K562 (cell line): ENCODE results near the gene MRPL10. TPM values are rescaled to one million over a fixed set of nuclear protein-coding genes. Genes with fewer than 3 reads are reported as not detected.

Experiments
- ATAC-seq: fragments of 200-7000 bp; cut with Tn5 transposase; 3 replicates; pipeline ENCODE4 v1.9.1; 2020; ENCODE audit warnings: moderate library complexity
- BruUV-seq: library from RNA; stranded (reverse); fragments of 400-500 nt; replicated peaks from 2 replicates; lab custom pipeline; 2021; lab: Mats Ljungman, UMichigan
- CTCF ChIA-PET: fragments of 300-600 bp; formaldehyde crosslinking; extraction: SDS; loops from one replicate; lab custom pipeline; 2021; ENCODE audit warnings: low intra/inter-chr PET ratio; lab: Yijun Ruan, JAX
- POLR2A ChIA-PET: fragments of 300-600, 350-650 bp; sonication (Branson Sonifier 250); formaldehyde crosslinking; extraction: SDS; loops from one replicate; lab custom pipeline; 2021; ENCODE audit warnings: antibody characterized with exemption, inconsistent platforms; lab: Yijun Ruan, JAX
- DNase-seq, 4 experiments: peaks; one replicate each; pipeline versions ENCODE4 v3.0.0 to v3.0.0-alpha.2; 2011 to 2018; ENCODE audit warnings: low spot score in 3 of 4, mixed read lengths in 3 of 4; ENCODE audit errors: extremely low read depth in 1 of 4
- FAIRE-seq: peaks from 2 replicates; lab custom pipeline; 2011; peaks lifted over from hg19 to GRCh38; lab: Jason Lieb, UNC
- H2AFZ ChIP-seq: 2 replicates; pipeline ENCODE4 v1.6.0; 2011; ENCODE audit warnings: low read depth, low read length, control low read depth, inconsistent platforms
- H3K27ac ChIP-seq: fragments of 200-600 bp; 3 replicates; pipeline ENCODE4 v1.8.0; 2011; ENCODE audit warnings: low read depth, mild to moderate bottlenecking, control low read depth, inconsistent platforms, low read length, moderate library complexity, mixed read lengths; ENCODE audit errors: extremely low read depth
- H3K27me3 ChIP-seq, 2 experiments: fragments of 300-600 bp in 1 of 2; 2 replicates in 1 of 2; 3 replicates in 1 of 2; pipeline versions ENCODE4 v1.6.0 to v1.8.0; 2011; ENCODE audit warnings: inconsistent platforms in 2 of 2, low read length in 2 of 2, mild to moderate bottlenecking in 1 of 2, mixed read lengths in 1 of 2, moderate library complexity in 1 of 2; ENCODE audit not compliant: control insufficient read depth in 2 of 2, insufficient read depth in 2 of 2
- H3K36me3 ChIP-seq: fragments of 300-600 bp; 3 replicates; pipeline ENCODE4 v1.8.0; 2011; ENCODE audit warnings: mild to moderate bottlenecking, low read length, inconsistent platforms; ENCODE audit not compliant: control insufficient read depth, insufficient read depth
- H3K4me1 ChIP-seq, 2 experiments: fragments of 200-600 bp in 1 of 2; replicated peaks in 1 of 2; 2 replicates in 1 of 2; 3 replicates in 1 of 2; pipeline versions ENCODE4 v1.5.1 to v1.8.0; 2011; ENCODE audit warnings: inconsistent platforms in 2 of 2, low read length in 2 of 2, mild to moderate bottlenecking in 1 of 2, mixed read lengths in 1 of 2, moderate library complexity in 1 of 2; ENCODE audit not compliant: control insufficient read depth in 2 of 2, insufficient read depth in 2 of 2
- H3K4me2 ChIP-seq: 2 replicates; pipeline ENCODE4 v1.6.1; 2011; ENCODE audit warnings: low read length, control low read depth, inconsistent platforms, mixed read lengths; ENCODE audit not compliant: insufficient read depth
- H3K4me3 ChIP-seq: fragments of 200-600 bp; sonication (generic), shearing (Covaris generic); 2 replicates; pipeline ENCODE4 v1.5.1; 2016; ENCODE audit warnings: control low read depth, inconsistent platforms
- H3K79me2 ChIP-seq: fragments of 200-600 bp; 3 replicates; pipeline ENCODE4 v1.8.0; 2011; ENCODE audit warnings: low read length, inconsistent platforms; ENCODE audit not compliant: control insufficient read depth, insufficient read depth
- H3K9ac ChIP-seq, 2 experiments: 2 replicates each; pipeline versions ENCODE4 v1.6.0 to v1.6.1; 2011; ENCODE audit warnings: low read depth in 2 of 2, low read length in 2 of 2, control low read depth in 1 of 2, inconsistent platforms in 1 of 2, mild to moderate bottlenecking in 1 of 2, mixed read lengths in 1 of 2; ENCODE audit not compliant: insufficient read depth in 1 of 2
- H3K9me1 ChIP-seq: one replicate; pipeline ENCODE4 v1.6.0; 2011; ENCODE audit warnings: inconsistent platforms, mild to moderate bottlenecking, low read length, moderate library complexity; ENCODE audit not compliant: control insufficient read depth, insufficient read depth
- H3K9me3 ChIP-seq: replicated peaks from 2 replicates; pipeline ENCODE4 v1.5.1; 2011; ENCODE audit warnings: low read depth, low read length, inconsistent platforms; ENCODE audit not compliant: control insufficient read depth, insufficient read depth
- H4K20me1 ChIP-seq: replicated peaks from 2 replicates; pipeline ENCODE4 v1.6.1; 2011; ENCODE audit warnings: low read length, inconsistent platforms, mixed read lengths; ENCODE audit not compliant: control insufficient read depth, insufficient read depth
- DIDO1 ChIP-seq: fragments of 450-650 bp; IDR thresholded peaks from 2 replicates; pipeline ENCODE4 v1.6.1; 2016; ENCODE audit warnings: low read depth, missing biosample characterization, missing genetic modification characterization
- HDAC1 ChIP-seq, 2 experiments: fragments of 450-650 bp; IDR thresholded peaks; 2 replicates each; pipeline ENCODE4 v1.6.1; 2016 to 2017; ENCODE audit warnings: inconsistent platforms in 1 of 2, mild to moderate bottlenecking in 1 of 2, moderate library complexity in 1 of 2
- POLR2AphosphoS5 ChIP-seq: IDR thresholded peaks from 2 replicates; pipeline ENCODE4 v1.6.1; 2011; ENCODE audit warnings: mild to moderate bottlenecking, low read depth, low read length, moderate library complexity; ENCODE audit not compliant: control insufficient read depth, insufficient read depth
- TAF15 ChIP-seq: fragments of 200-400 bp; formaldehyde crosslinking; IDR thresholded peaks from 2 replicates; pipeline ENCODE4 v1.6.1; 2017; ENCODE audit warnings: mild to moderate bottlenecking, low read depth, low read length, moderate library complexity
- whole genome bisulfite sequencing: fragments of 100-300 bp; shearing (Covaris generic); methylation state at CpG from one replicate; pipeline ENCODE4 v1.1.6; 2016; ENCODE audit warnings: low coverage, mixed read lengths; ENCODE audit not compliant: insufficient coverage; ENCODE audit errors: missing lambda C conversion rate; 5-methylcytosine and 5-hydroxymethylcytosine counted together
- in situ Hi-C: fragments of 300-500 bp; cut with MboI; formaldehyde crosslinking; loops from 4 replicates; pipeline ENCODE4 v1.15.0; 2018; ENCODE audit warnings: inconsistent platforms, mixed read lengths
- intact Hi-C: fragments of 100-400 bp; cut with micrococcal nuclease; formaldehyde crosslinking; loops from 2 replicates; pipeline ENCODE4 v1.14.2; 2022
- polyA plus RNA-seq, 8 experiments: library from polyadenylated mRNA; depleted of rRNA in 4 of 8; stranded (reverse) in 5 of 8; unstranded in 3 of 8; fragments of >200 nt; fragmentation: Nextera tagmentation in 2 of 8; fragmentation: Illumina TruSeq in 1 of 8; extraction: Ambion mirVana in 2 of 8; extraction: Trizol in 1 of 8; gene quantifications; 2 replicates each; pipeline versions ENCODE4 v1.2.1 to v1.2.3, GENCODE V29; 2011 to 2014; ENCODE audit warnings: inconsistent platforms in 1 of 8, missing spikeins in 1 of 8
- total RNA-seq, 7 experiments: library from RNA; depleted of rRNA in 6 of 7; stranded (reverse); fragments of >200 nt in 6 of 7; fragmentation: Illumina TruSeq in 2 of 7; extraction: Trizol in 2 of 7; gene quantifications; 2 replicates each; pipeline versions ENCODE4 v1.2.1 to v1.2.3, GENCODE V29; 2011 to 2021; ENCODE audit warnings: low replicate concordance in 1 of 7

The MRPL10 gene
- total and polyA plus RNA-seq, 9 of the 15 experiments (the other 6 are each of a cell fraction or from before 2014, with no cell fraction given): 27.8 to 105 (median 67.3) TPM

DNA sequence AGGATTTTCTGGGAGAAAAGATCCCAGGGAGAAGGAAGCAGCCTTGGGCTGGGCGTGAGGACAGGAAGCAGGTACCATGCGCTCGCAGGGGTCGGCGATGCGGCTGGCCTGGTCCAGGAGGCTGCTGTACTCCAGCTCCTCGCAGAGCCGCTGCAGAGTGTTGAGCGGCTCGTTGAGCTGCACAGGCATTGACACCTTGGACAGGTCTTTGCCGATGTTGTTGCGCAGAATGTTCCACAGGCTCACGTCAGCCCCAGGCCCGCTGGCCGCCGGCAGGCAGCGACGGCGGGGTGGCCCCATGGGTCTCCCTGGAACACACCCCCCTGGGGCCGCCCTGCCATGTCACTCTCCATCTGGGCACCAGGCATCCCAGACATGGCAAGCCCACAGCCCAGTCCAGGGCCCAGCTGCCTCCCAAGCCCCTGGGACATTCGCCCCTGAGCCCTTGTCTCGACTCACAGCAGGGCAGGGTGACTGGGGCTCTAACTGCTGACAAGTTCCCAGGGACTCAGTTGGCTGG lies 17.8 kb downstream of the MRPL10 start (continued):
- no peak for TF ChIP-seq DIDO1 (tag)
- no peak for TF ChIP-seq POLR2AphosphoS5
- no peak for TF ChIP-seq HDAC1 (IDR thresholded peaks at IDR 0.05)

DNA sequence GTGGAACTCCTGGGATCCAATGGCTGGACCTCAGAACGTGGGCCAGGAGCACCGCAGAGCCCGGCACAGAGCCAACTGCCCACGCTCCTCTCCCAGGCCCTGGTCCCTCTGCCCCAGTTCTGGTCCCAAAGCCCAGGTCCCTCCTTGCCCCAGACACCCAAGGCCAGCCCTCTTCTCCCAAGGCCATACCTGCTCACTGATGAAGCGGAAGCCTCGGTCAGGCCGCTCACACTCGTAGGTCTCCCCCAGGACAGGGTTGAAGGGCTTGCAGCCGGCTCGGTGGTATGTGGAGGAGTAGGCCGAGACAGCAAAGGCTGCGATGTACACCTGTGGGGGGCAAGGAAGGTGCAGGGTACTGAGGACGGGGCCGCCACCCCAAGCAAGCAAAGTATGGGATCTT lies 18.3 kb downstream of the MRPL10 start:
- POLR2A ChIA-PET: interaction anchor here (0.6 to 0.9 kb wide), 2 partner anchors 15 to 18 kb away, joined by 3 to 4 read pairs; partner anchors contain the start of genes LRRC46 and MRPL10
- FAIRE-seq: no peak
- CTCF ChIA-PET: no interaction called here

More for the DNA sequence above, 18.3 kb downstream of the MRPL10 start:
- DNase-seq (no peak), ATAC-seq (no peak)
- in situ Hi-C loops (no loop called here), intact Hi-C loops (no loop called here)
- H3K4me1 ChIP-seq: peaks cover 22 to 39% of the 10 kb centered on the region in 2 experiments
- H3K4me2 ChIP-seq: no peak overlapping the region
- 89% methylated on average over 10 of the region's 14 CpGs for WGBS
- H2AFZ ChIP-seq: no peak overlapping the region
- H3K27ac ChIP-seq: no peak overlapping the region
- no peaks in the 10 kb centered on the region for H3K9me3 ChIP-seq
- H3K27me3 ChIP-seq: no peaks in the 10 kb centered on the region
- no peaks in the 10 kb centered on the region for H3K79me2 ChIP-seq
- H3K9me1 ChIP-seq: peaks cover 6% of the 10 kb centered on the region
- H3K4me3 ChIP-seq: no peak overlapping the region
- no TSS peak for BruUV-seq
- H3K9ac ChIP-seq: no peak overlapping the region
- peaks cover 48% of the 10 kb centered on the region; the same call in 2 of the 3 replicates for H3K36me3 ChIP-seq
- TF ChIP-seq TAF15: no peak
- H4K20me1 ChIP-seq: no peaks in the 10 kb centered on the region
